Neuronal stem cell (in vitro differentiated cells): Measurements from ENCODE around the gene TOP3B.
A peak's percentile ranks its signal among the peaks of the same experiment; 100 is the strongest.

Experiments
- DNase-seq: peaks from one replicate; pipeline ENCODE4 v3.0.0-alpha.2; 2013; ENCODE audit warnings: low spot score
- H2AFZ ChIP-seq: one replicate; pipeline ENCODE4 v1.6.1; 2013; ENCODE audit warnings: mild to moderate bottlenecking, low read length, inconsistent platforms
- H2AK5ac ChIP-seq: 2 replicates; pipeline ENCODE4 v1.6.1; 2013; ENCODE audit warnings: low read depth, mild to moderate bottlenecking, inconsistent platforms, low read length, moderate library complexity, mixed read lengths
- H2BK120ac ChIP-seq: 2 replicates; pipeline ENCODE4 v1.6.1; 2013; ENCODE audit warnings: low read depth, mild to moderate bottlenecking, inconsistent platforms, low read length, moderate library complexity, mixed read lengths
- H2BK12ac ChIP-seq: one replicate; pipeline ENCODE4 v1.6.1; 2013; ENCODE audit warnings: low read length, inconsistent platforms
- H2BK15ac ChIP-seq: 2 replicates; pipeline ENCODE4 v1.6.1; 2013; ENCODE audit warnings: mild to moderate bottlenecking, low read length, inconsistent platforms, mixed read lengths
- H2BK5ac ChIP-seq: one replicate; pipeline ENCODE4 v1.6.1; 2013; ENCODE audit warnings: inconsistent platforms, mild to moderate bottlenecking, low read length, moderate library complexity
- H3K14ac ChIP-seq: one replicate; pipeline ENCODE4 v1.6.1; 2013; ENCODE audit warnings: low read length, inconsistent platforms
- H3K18ac ChIP-seq: 2 replicates; pipeline ENCODE4 v1.6.1; 2013; ENCODE audit warnings: low read length, inconsistent platforms
- H3K23ac ChIP-seq: 2 replicates; pipeline ENCODE4 v1.6.1; 2013; ENCODE audit warnings: low read depth, mild to moderate bottlenecking, mixed read lengths, low read length, inconsistent platforms; ENCODE audit not compliant: poor library complexity
- H3K27ac ChIP-seq: replicated peaks from 3 replicates; pipeline ENCODE4 v1.5.1; 2013; ENCODE audit warnings: low read length, inconsistent platforms
- H3K27me3 ChIP-seq, 3 experiments: 2 replicates each; pipeline ENCODE4 v1.6.1; 2013; ENCODE audit warnings: low read length in 3 of 3, mild to moderate bottlenecking in 2 of 3, inconsistent platforms in 1 of 3, low read depth in 1 of 3, mixed read lengths in 1 of 3, moderate library complexity in 1 of 3; ENCODE audit not compliant: control insufficient read depth in 3 of 3, insufficient read depth in 3 of 3
- H3K36me3 ChIP-seq, 2 donors: replicated peaks in 1 of 2; 2 replicates each; pipeline ENCODE4 v1.6.1; 2013; ENCODE audit warnings: low read length in 2 of 2; ENCODE audit not compliant: control insufficient read depth in 2 of 2, insufficient read depth in 2 of 2
- H3K4ac ChIP-seq: 2 replicates; pipeline ENCODE4 v1.6.1; 2013; ENCODE audit warnings: inconsistent platforms, mild to moderate bottlenecking, low read length, moderate library complexity
- H3K4me1 ChIP-seq, 2 donors: 1 replicate in 1 of 2; 2 replicates in 1 of 2; pipeline ENCODE4 v1.6.1; 2013; ENCODE audit warnings: low read length in 2 of 2, low read depth in 1 of 2; ENCODE audit not compliant: control insufficient read depth in 2 of 2, insufficient read depth in 1 of 2
- H3K4me2 ChIP-seq: one replicate; pipeline ENCODE4 v1.6.1; 2013; ENCODE audit warnings: mild to moderate bottlenecking, low read length, inconsistent platforms; ENCODE audit not compliant: insufficient read depth, poor library complexity, severe bottlenecking
- H3K4me3 ChIP-seq, 2 donors: 2 replicates each; pipeline ENCODE4 v1.5.1; 2013; ENCODE audit warnings: low read length in 2 of 2, mild to moderate bottlenecking in 2 of 2, inconsistent platforms in 1 of 2, moderate library complexity in 1 of 2
- H3K79me1 ChIP-seq: one replicate; pipeline ENCODE4 v1.6.1; 2013; ENCODE audit warnings: low read depth, mild to moderate bottlenecking, inconsistent platforms, low read length, moderate library complexity
- H3K9ac ChIP-seq: one replicate; pipeline ENCODE4 v1.6.1; 2013; ENCODE audit warnings: mild to moderate bottlenecking, low read depth, low read length, inconsistent platforms; ENCODE audit not compliant: poor library complexity
- H3K9me3 ChIP-seq, 2 donors: replicated peaks in 1 of 2; 2 replicates each; pipeline versions ENCODE3 to v1.6.1; 2013; ENCODE audit warnings: low read length in 2 of 2, mild to moderate bottlenecking in 2 of 2, inconsistent platforms in 1 of 2, low read depth in 1 of 2, mixed read lengths in 1 of 2, moderate library complexity in 1 of 2; ENCODE audit not compliant: control insufficient read depth in 2 of 2, insufficient read depth in 1 of 2
- H4K8ac ChIP-seq: one replicate; pipeline ENCODE4 v1.6.1; 2013; ENCODE audit warnings: low read depth, mild to moderate bottlenecking, inconsistent platforms, low read length, moderate library complexity
- H4K91ac ChIP-seq: one replicate; pipeline ENCODE4 v1.6.1; 2013; ENCODE audit warnings: low read length, low read depth, mild to moderate bottlenecking, inconsistent platforms; ENCODE audit not compliant: poor library complexity
- WGBS, 2 donors: extraction: QIAGEN DNeasy Blood & Tissue Kit; methylation state at CpG; one replicate each; pipeline ENCODE4 v1.1.7; 2013; ENCODE audit warnings: missing lambda C conversion rate in 2 of 2, mixed read lengths in 1 of 2; ENCODE audit not compliant: insufficient read length in 2 of 2, insufficient replicate concordance in 1 of 2; ENCODE audit errors: extremely low coverage in 2 of 2; 5-methylcytosine and 5-hydroxymethylcytosine counted together

The TOP3B gene

DNA sequence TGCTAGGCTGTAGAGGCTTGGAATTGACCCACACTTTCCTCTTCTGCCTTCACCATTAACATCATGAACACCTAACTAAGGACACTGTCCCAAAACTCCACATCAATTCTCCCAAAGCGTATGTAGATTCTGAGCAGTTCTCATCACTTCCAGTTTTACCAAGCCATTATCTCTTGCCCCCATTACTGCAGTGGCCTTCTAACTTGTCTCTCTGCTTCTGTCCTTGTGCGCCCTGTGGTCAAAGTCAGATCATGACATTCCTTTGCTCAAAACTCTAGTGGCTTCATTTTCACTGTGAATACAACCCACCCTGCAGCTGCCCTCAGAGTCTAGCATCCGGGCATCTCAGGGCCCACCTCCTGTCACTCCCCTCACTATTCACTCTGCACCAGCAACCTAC is 13.1 kb upstream of the TOP3B start:
- H3K14ac ChIP-seq: no peak overlapping the region
- DNase-seq: no peak

DNA sequence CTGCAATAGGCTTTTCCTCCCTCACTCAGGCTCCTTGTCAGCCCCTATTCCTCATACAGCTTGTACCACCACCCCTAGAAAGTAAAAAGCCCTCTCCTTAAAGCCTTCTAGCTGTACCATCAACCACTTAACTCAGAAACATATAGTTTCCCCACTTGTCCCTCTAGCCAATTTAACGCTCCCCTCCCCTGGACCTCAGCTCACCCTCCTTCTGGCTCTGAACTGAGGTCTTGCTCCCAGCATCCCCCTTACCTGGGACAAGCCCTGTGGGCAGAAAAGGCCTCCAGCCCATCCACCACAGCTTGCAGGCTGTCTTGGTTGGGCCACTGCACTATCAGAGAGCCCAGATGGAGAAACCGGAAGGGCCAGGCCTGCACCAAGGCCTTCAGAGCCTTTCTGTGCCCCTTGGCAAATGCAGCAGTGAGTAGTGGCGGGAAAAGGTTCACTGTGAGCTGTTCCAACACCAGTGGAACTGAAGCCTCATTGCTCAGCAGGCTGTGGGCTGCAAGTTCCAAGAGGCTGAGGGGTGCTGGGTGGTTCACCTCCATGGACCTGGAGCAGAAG is 12.4 kb upstream of the TOP3B start:
- DNase-seq: no peak
- Histone ChIP-seq H2BK15ac (no peak overlapping the region), H3K9me3 (no peaks in the 10 kb centered on the region), H3K36me3 (no peaks in the 10 kb centered on the region), H2AFZ (no peak overlapping the region), H3K23ac (no peak overlapping the region), H2BK12ac (no peak overlapping the region), H3K27ac (no peak overlapping the region), H3K4me3 (peak overlapping the region in 1 of 2 donors; percentile 16), H3K14ac (no peak overlapping the region), H3K4me2 (no peak overlapping the region), H3K9ac (no peak overlapping the region), H4K91ac (no peak overlapping the region), H3K18ac (no peak overlapping the region), H3K4me1 (no peaks in the 10 kb centered on the region), H3K79me1 (no peaks in the 10 kb centered on the region), H3K4ac (no peak overlapping the region), H2AK5ac (no peak overlapping the region), H3K27me3 (peaks cover 0 to 74% (median 14%) of the 10 kb centered on the region in 3 experiments), H2BK120ac (no peak overlapping the region), H4K8ac (no peak overlapping the region), H2BK5ac (no peak overlapping the region)
- no CpG with 5 or more reads among the region's 3 CpGs for WGBS, 2 donors

More for the DNA sequence above, 13.1 kb upstream of the TOP3B start:
- Histone ChIP-seq H4K91ac (no peak overlapping the region), H3K23ac (no peak overlapping the region), H3K4me3 (no peak overlapping the region), H2AK5ac (no peak overlapping the region), H3K79me1 (no peaks in the 10 kb centered on the region), H3K9ac (no peak overlapping the region), H4K8ac (no peak overlapping the region), H3K9me3 (no peaks in the 10 kb centered on the region), H2BK12ac (no peak overlapping the region), H3K4ac (no peak overlapping the region), H3K18ac (no peak overlapping the region), H3K27ac (no peak overlapping the region), H3K4me1 (no peaks in the 10 kb centered on the region), H2BK5ac (no peak overlapping the region), H2AFZ (no peak overlapping the region), H3K36me3 (no peaks in the 10 kb centered on the region), H3K4me2 (no peak overlapping the region), H2BK15ac (no peak overlapping the region), H3K27me3 (peaks cover 0 to 69% (median 12%) of the 10 kb centered on the region in 3 experiments), H2BK120ac (no peak overlapping the region)
- WGBS, 2 donors: no CpG with 5 or more reads among the region's 3 CpGs

DNA sequence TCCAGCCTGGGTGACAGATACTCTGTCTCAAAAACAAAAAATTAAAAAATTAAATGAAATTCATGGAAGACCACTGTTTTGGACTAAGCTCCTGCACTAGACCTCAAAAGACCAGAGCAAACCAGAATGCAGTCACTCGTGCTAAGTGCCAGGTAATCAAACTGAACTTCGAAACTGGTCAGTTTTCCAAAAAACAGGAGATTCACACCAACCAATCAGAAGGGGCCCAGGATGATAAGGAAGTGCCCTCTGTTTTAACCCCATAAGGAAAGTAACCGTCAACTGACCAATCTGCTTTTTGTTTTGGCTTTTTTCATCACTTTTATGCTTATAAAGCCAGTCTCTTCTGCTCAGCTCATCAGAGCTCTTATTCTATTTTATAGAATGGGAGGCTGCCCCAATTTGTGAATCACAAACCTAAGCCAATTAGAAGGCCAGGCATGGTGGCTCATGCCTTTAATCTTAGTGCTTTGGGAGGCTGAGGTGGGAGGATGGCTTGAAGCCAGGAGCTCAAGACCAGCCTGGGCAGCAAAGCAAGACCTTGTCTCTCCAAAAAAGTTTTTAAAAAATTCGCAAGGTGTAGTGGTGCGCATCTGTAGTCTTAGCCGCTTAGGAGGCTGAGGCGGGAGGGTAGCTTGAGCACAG is 10.1 kb upstream of the TOP3B start:
- WGBS, 2 donors: no CpG with 5 or more reads among the region's 7 CpGs

DNA sequence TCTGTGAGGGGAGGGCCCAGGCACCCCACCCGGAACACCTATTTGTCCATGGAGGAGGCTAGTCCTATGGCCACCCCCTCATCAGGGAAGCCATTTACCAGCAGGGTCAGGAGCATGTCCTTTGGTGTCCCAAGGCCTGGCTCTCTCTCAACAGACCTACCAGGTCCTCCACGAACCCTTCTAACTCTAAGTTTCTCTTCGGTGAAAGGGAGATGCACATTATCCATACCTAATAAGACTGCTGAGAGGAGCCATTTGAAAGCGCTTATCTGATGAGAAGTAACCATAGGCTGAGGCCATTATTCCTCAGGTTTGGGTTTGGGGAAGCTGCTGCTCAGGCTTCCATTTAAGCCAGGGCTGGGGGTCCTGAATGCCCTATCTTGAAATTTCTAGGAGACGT is 9.2 kb upstream of the TOP3B start:
- no peaks in the 10 kb centered on the region for H3K36me3 ChIP-seq
- no peak overlapping the region for H3K4ac ChIP-seq
- H2AK5ac ChIP-seq: no peak overlapping the region
- H3K4me1 ChIP-seq: no peaks in the 10 kb centered on the region
- no peak overlapping the region for H3K4me3 ChIP-seq
- H3K79me1 ChIP-seq: no peaks in the 10 kb centered on the region
- H4K8ac ChIP-seq: no peak overlapping the region
- H3K27me3 ChIP-seq: peaks cover 0 to 74% (median 14%) of the 10 kb centered on the region in 3 experiments
- H3K18ac ChIP-seq: no peak overlapping the region
- H4K91ac ChIP-seq: no peak overlapping the region
- no peak overlapping the region for H2BK12ac ChIP-seq
- H3K23ac ChIP-seq: peak overlapping the region; percentile 76
- WGBS, 2 donors: no CpG with 5 or more reads among the region's 5 CpGs
- no peak overlapping the region for H2BK120ac ChIP-seq
- no peak overlapping the region for H2BK15ac ChIP-seq
- H3K9me3 ChIP-seq: peaks cover 0 to 1% of the 10 kb centered on the region in 2 donors
- no peak overlapping the region for H3K4me2 ChIP-seq
- no peak overlapping the region for H3K14ac ChIP-seq
- no peak overlapping the region for H2AFZ ChIP-seq
- no peak for DNase-seq
- H3K27ac ChIP-seq: no peak overlapping the region
- H3K9ac ChIP-seq: no peak overlapping the region
- no peak overlapping the region for H2BK5ac ChIP-seq

More for the DNA sequence above, 10.1 kb upstream of the TOP3B start:
- Histone ChIP-seq H3K4me1 (no peaks in the 10 kb centered on the region), H4K91ac (no peak overlapping the region), H3K36me3 (no peaks in the 10 kb centered on the region), H3K9ac (no peak overlapping the region), H3K4ac (no peak overlapping the region), H3K14ac (no peak overlapping the region), H3K27me3 (peaks cover 0 to 79% (median 17%) of the 10 kb centered on the region in 3 experiments), H3K27ac (no peak overlapping the region), H3K79me1 (no peaks in the 10 kb centered on the region), H2BK120ac (no peak overlapping the region), H2BK5ac (no peak overlapping the region), H2AFZ (no peak overlapping the region), H2BK15ac (no peak overlapping the region), H3K9me3 (peaks cover 0 to 1% of the 10 kb centered on the region in 2 donors), H2BK12ac (no peak overlapping the region), H3K18ac (no peak overlapping the region), H4K8ac (no peak overlapping the region), H3K4me3 (no peak overlapping the region), H3K4me2 (no peak overlapping the region), H3K23ac (no peak overlapping the region), H2AK5ac (no peak overlapping the region)
- DNase-seq: no peak
